CD14-positive monocyte (primary cell): Measurements from ENCODE around the gene RBMX. TPM values are rescaled to one million over a fixed set of nuclear protein-coding genes. Genes with fewer than 3 reads are reported as not detected.

Source experiments
- DNase-seq, 3 donors: peaks; one replicate each; pipeline ENCODE4 v3.0.0-alpha.2; 2011 to 2022
- H2AFZ ChIP-seq: 2 replicates; pipeline ENCODE4 v1.6.0; 2012; ENCODE audit warnings: mild to moderate bottlenecking, low read depth, low read length, inconsistent platforms; ENCODE audit not compliant: insufficient read depth, poor library complexity, severe bottlenecking
- H3K27ac ChIP-seq, 2 donors: 1 replicate in 1 of 2; 2 replicates in 1 of 2; pipeline ENCODE4 v1.5.1; 2012 to 2013; ENCODE audit warnings: low read length in 2 of 2, control low read depth in 1 of 2, inconsistent platforms in 1 of 2, low read depth in 1 of 2, mild to moderate bottlenecking in 1 of 2
- H3K27me3 ChIP-seq, 2 donors: one replicate each; pipeline versions ENCODE4 v1.6.0 to v1.6.1; 2011 to 2013; ENCODE audit warnings: low read length in 2 of 2; ENCODE audit not compliant: control insufficient read depth in 2 of 2, insufficient read depth in 2 of 2
- H3K36me3 ChIP-seq, 2 donors: replicated peaks in 1 of 2; 1 replicate in 1 of 2; 2 replicates in 1 of 2; pipeline versions ENCODE4 v1.5.1 to v1.6.1; 2012 to 2013; ENCODE audit warnings: low read length in 2 of 2, control low read depth in 1 of 2, inconsistent platforms in 1 of 2, mild to moderate bottlenecking in 1 of 2; ENCODE audit not compliant: insufficient read depth in 2 of 2, control insufficient read depth in 1 of 2
- H3K4me1 ChIP-seq, 2 donors: 1 replicate in 1 of 2; 2 replicates in 1 of 2; pipeline versions ENCODE4 v1.5.1 to v1.6.1; 2012 to 2013; ENCODE audit warnings: low read length in 2 of 2, control low read depth in 1 of 2, inconsistent platforms in 1 of 2, mild to moderate bottlenecking in 1 of 2, moderate library complexity in 1 of 2; ENCODE audit not compliant: insufficient read depth in 2 of 2, control insufficient read depth in 1 of 2
- H3K4me2 ChIP-seq: replicated peaks from 2 replicates; pipeline ENCODE3; 2012; ENCODE audit warnings: low read length, moderate library complexity, mild to moderate bottlenecking; ENCODE audit not compliant: poor library complexity, severe bottlenecking; ENCODE audit errors: extremely low read depth
- H3K4me3 ChIP-seq, 3 experiments: fragments of 200-600 bp in 1 of 3; sonication (generic) in 1 of 3; replicated peaks in 1 of 3; 1 replicate in 2 of 3; 2 replicates in 1 of 3; pipeline ENCODE4 v1.5.1; 2011 to 2013; ENCODE audit warnings: low read length in 3 of 3, mild to moderate bottlenecking in 3 of 3, control low read depth in 2 of 3, low read depth in 2 of 3, inconsistent platforms in 1 of 3, moderate library complexity in 1 of 3
- H3K79me2 ChIP-seq: 2 replicates; pipeline ENCODE4 v1.6.0; 2012; ENCODE audit warnings: mild to moderate bottlenecking, control low read depth, inconsistent platforms, low read length, moderate library complexity; ENCODE audit not compliant: insufficient read depth
- H3K9ac ChIP-seq: 2 replicates; pipeline ENCODE4 v1.6.0; 2017; ENCODE audit warnings: low read length, mild to moderate bottlenecking; ENCODE audit not compliant: insufficient read depth, poor library complexity, severe bottlenecking
- H3K9me3 ChIP-seq, 2 donors: replicated peaks in 1 of 2; 1 replicate in 1 of 2; 2 replicates in 1 of 2; pipeline versions ENCODE4 v1.5.1 to v1.6.1; 2012 to 2013; ENCODE audit warnings: low read length in 2 of 2, control low read depth in 1 of 2; ENCODE audit not compliant: control insufficient read depth in 1 of 2, insufficient read depth in 1 of 2
- H4K20me1 ChIP-seq: 2 replicates; pipeline ENCODE4 v1.6.0; 2012; ENCODE audit warnings: mild to moderate bottlenecking, low read length, control low read depth, moderate library complexity; ENCODE audit not compliant: insufficient read depth
- H3K27ac Mint-ChIP-seq, 7 donors: one replicate each; pipeline ENCODE4 v1.8.0; 2020; ENCODE audit warnings: mild to moderate bottlenecking in 7 of 7, mixed read lengths in 7 of 7, moderate library complexity in 6 of 7, inconsistent platforms in 2 of 7
- H3K27me3 Mint-ChIP-seq, 3 donors: one replicate each; pipeline ENCODE4 v1.8.0; 2021 to 2022; ENCODE audit warnings: low read depth in 3 of 3, mild to moderate bottlenecking in 3 of 3, mixed read lengths in 3 of 3, moderate library complexity in 3 of 3, inconsistent platforms in 1 of 3
- H3K36me3 Mint-ChIP-seq, 2 donors: one replicate each; pipeline ENCODE4 v1.8.0; 2020; ENCODE audit warnings: mixed read lengths in 2 of 2, inconsistent platforms in 1 of 2, mild to moderate bottlenecking in 1 of 2
- H3K4me1 Mint-ChIP-seq: one replicate; pipeline ENCODE4 v1.8.0; 2020; ENCODE audit warnings: mild to moderate bottlenecking, mixed read lengths
- H3K4me3 Mint-ChIP-seq, 2 donors: one replicate each; pipeline ENCODE4 v1.8.0; 2020; ENCODE audit warnings: mild to moderate bottlenecking in 2 of 2, mixed read lengths in 2 of 2, moderate library complexity in 1 of 2
- H3K9me3 Mint-ChIP-seq, 7 donors: one replicate each; pipeline ENCODE4 v1.8.0; 2020 to 2022; ENCODE audit warnings: mixed read lengths in 7 of 7, mild to moderate bottlenecking in 6 of 7, moderate library complexity in 6 of 7, inconsistent platforms in 2 of 7
- WGBS: methylation state at CpG from one replicate; pipeline ENCODE4 v1.1.5; 2013; ENCODE audit warnings: missing lambda C conversion rate; ENCODE audit not compliant: insufficient coverage; 5-methylcytosine and 5-hydroxymethylcytosine counted together
- intact Hi-C, 2 donors: fragments of 100-400 bp; cut with micrococcal nuclease; formaldehyde crosslinking; loops; one replicate each; pipeline versions ENCODE4 v1.15.0 to v1.15.1; 2023
- polyA plus RNA-seq, 3 donors: library from polyadenylated mRNA; depleted of rRNA in 1 of 3; unstranded in 2 of 3; stranded (reverse) in 1 of 3; fragments of 300-500 nt in 2 of 3; fragments of >200 nt in 1 of 3; fragmentation: Illumina TruSeq in 2 of 3; gene quantifications; 1 replicate in 2 of 3; 2 replicates in 1 of 3; pipeline ENCODE4 v1.2.3, GENCODE V29; 2012 to 2021
- TF ChIP-seq, protein P1 (sequence below): fragments of 200-600 bp; IDR thresholded peaks from one replicate; pipeline ENCODE4 v1.8.0; 2022; ENCODE audit warnings: antibody characterized with exemption, mild to moderate bottlenecking

The RBMX gene
- polyA plus RNA-seq, 3 donors, result 97.3 to 121 (median 112) TPM

DNA sequence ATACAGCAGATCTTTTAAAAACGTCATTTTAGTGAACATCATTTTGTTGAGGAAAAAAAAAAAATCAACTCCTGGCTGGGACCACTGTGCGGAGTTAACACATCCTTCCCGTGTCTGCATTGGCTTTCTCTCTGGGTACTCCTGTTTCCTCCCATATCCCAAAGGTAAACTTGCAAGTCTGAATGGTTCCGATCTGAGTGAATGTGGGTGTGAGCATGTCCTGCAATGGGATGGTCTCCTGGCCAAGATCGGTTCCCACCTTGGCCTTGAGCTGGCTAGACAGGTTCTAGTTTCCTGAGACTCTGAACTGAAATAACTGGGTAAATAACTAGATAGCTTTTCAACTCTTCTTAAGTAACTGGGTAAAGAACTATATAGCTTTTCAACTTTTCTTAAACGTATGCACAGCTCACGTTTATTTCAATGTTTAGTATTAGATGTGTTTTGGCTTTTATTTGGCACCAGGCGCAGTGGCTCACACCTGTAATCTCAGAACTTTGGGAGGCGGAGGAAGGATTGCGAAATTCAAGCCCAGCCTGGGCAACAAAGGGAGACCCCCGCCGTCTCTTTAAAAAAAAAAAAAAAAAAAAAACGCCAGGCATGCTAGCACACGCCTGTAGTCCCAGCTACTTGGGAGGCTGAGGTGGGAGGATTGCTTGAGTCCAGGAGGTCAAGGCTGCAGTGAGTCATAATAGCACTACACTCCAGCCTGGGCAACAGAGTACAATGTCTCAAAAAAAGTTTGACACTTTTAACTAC, 14.0 kb downstream of the RBMX start:
- peak overlapping the region in 2 of 7 donors; percentile 4 to 76 for H3K27ac Mint-ChIP-seq
- intact Hi-C loops, result no loop called here
- whole genome bisulfite sequencing, result no CpG with 5 or more reads among the region's 14 CpGs
- no peaks in the 10 kb centered on the region for H3K9me3 ChIP-seq
- peaks cover 0 to 2% of the 10 kb centered on the region in 2 donors for H3K4me1 ChIP-seq
- DNase-seq, result no peak
- H3K36me3 ChIP-seq, result peaks cover 23 to 65% of the 10 kb centered on the region in 2 donors
- TF ChIP-seq, protein P1, sequence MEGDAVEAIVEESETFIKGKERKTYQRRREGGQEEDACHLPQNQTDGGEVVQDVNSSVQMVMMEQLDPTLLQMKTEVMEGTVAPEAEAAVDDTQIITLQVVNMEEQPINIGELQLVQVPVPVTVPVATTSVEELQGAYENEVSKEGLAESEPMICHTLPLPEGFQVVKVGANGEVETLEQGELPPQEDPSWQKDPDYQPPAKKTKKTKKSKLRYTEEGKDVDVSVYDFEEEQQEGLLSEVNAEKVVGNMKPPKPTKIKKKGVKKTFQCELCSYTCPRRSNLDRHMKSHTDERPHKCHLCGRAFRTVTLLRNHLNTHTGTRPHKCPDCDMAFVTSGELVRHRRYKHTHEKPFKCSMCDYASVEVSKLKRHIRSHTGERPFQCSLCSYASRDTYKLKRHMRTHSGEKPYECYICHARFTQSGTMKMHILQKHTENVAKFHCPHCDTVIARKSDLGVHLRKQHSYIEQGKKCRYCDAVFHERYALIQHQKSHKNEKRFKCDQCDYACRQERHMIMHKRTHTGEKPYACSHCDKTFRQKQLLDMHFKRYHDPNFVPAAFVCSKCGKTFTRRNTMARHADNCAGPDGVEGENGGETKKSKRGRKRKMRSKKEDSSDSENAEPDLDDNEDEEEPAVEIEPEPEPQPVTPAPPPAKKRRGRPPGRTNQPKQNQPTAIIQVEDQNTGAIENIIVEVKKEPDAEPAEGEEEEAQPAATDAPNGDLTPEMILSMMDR, result no peak
- peaks cover 0 to 1% (median 0%) of the 10 kb centered on the region in 3 donors for H3K27me3 Mint-ChIP-seq
- H3K4me1 Mint-ChIP-seq, result peaks cover 9% of the 10 kb centered on the region
- H3K79me2 ChIP-seq, result peaks cover 12% of the 10 kb centered on the region
- H3K9ac ChIP-seq, result no peak overlapping the region
- no peak overlapping the region for H2AFZ ChIP-seq
- H3K4me3 Mint-ChIP-seq, result no peak overlapping the region
- H3K27me3 ChIP-seq, result no peaks in the 10 kb centered on the region
- peaks cover 37 to 55% of the 10 kb centered on the region in 2 donors for H3K36me3 Mint-ChIP-seq
- H3K4me2 ChIP-seq, result no peak overlapping the region
- peaks cover 11% of the 10 kb centered on the region for H4K20me1 ChIP-seq
- H3K9me3 Mint-ChIP-seq, result no peaks in the 10 kb centered on the region
- no peak overlapping the region for H3K27ac ChIP-seq
- H3K4me3 ChIP-seq, result no peak overlapping the region

DNA sequence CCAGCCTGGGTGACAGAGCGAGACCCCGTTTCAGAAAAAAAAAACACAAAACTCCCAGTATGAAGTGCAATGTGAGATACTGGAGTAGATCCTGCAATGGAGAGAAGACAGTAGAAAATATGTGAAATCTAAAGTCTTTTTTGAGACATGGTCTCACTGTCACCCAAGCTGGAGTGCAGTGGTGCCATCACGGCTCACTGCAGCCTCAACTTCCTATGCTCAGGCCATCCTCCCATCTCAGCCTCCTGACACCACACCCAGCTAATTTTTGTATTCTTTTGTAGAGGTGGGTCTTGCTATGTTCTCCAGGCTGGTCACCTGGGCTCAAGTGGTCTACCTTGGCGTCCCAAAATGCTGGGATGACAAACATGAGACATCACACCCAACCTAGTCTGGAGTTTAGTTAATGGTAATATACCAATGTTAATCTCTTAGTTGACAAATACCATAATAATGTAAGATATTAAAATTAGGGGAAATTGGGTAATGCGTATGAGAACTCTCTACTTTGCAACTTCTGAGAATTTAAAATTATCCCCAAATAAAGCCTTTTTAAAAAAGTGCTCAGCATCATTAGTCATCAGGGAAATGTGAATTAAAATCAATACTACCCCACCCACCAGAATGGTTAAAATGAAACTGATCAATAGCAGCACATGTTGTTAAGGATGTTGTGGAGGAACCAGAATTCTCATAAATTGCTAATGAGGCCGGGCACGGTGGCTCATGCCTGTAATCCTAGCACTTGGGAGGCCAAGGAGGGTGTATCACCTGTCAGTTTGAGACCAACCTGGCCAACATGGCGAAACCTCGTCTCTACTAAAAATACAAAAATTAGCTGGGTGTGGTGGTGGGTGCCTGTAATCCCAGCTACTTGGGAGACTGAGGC, 15.0 kb downstream of the RBMX start:
- peaks cover 23 to 62% of the 10 kb centered on the region in 2 donors for H3K36me3 ChIP-seq
- no peak overlapping the region for H3K9ac ChIP-seq
- WGBS, result no CpG with 5 or more reads among the region's 9 CpGs
- H2AFZ ChIP-seq, result no peak overlapping the region
- Mint-ChIP-seq H3K27ac (peak overlapping the region in 1 of 7 donors; percentile 4), H3K27me3 (peaks cover 0 to 1% (median 0%) of the 10 kb centered on the region in 3 donors), H3K9me3 (no peaks in the 10 kb centered on the region), H3K4me3 (no peak overlapping the region), H3K36me3 (peaks cover 42 to 59% of the 10 kb centered on the region in 2 donors), H3K4me1 (peaks cover 9% of the 10 kb centered on the region)
- TF ChIP-seq, protein P1, result no peak
- intact Hi-C loops, result no loop called here
- H4K20me1 ChIP-seq, result peaks cover 11% of the 10 kb centered on the region
- no peak overlapping the region for H3K4me3 ChIP-seq
- no peak overlapping the region for H3K4me2 ChIP-seq
- H3K9me3 ChIP-seq, result no peaks in the 10 kb centered on the region
- no peak for DNase-seq
- no peak overlapping the region for H3K27ac ChIP-seq
- peaks cover 12% of the 10 kb centered on the region for H3K79me2 ChIP-seq
- H3K4me1 ChIP-seq, result peaks cover 0 to 2% of the 10 kb centered on the region in 2 donors
- H3K27me3 ChIP-seq, result no peaks in the 10 kb centered on the region
